Psoas muscle (tissue), 8 donors: ENCODE results near the gene PC. TPM values are rescaled to one million over a fixed set of nuclear protein-coding genes. Genes with fewer than 3 reads are reported as not detected.

Source experiments
- ATAC-seq, 4 donors: fragments of 200-7000 bp; cut with Tn5 transposase; one replicate each; pipeline ENCODE4 v1.9.1; 2020; ENCODE audit warnings: moderate library complexity in 3 of 4, mild to moderate bottlenecking in 2 of 4
- DNase-seq, 2 donors: peaks; one replicate each; pipeline ENCODE4 v3.0.0-alpha.2; 2020
- H3K27ac ChIP-seq: fragments of 200-600 bp; one replicate; pipeline ENCODE4 v1.8.0; 2022
- H3K27me3 ChIP-seq, 3 donors: fragments of 200-600 bp in 1 of 3; one replicate each; pipeline versions ENCODE4 v1.6.1 to v1.8.0; 2013 to 2022; ENCODE audit warnings: low read length in 2 of 3, mild to moderate bottlenecking in 2 of 3, moderate library complexity in 1 of 3; ENCODE audit not compliant: insufficient read depth in 3 of 3
- H3K36me3 ChIP-seq, 2 donors: fragments of 200-600 bp in 1 of 2; one replicate each; pipeline versions ENCODE4 v1.6.1 to v1.8.0; 2013 to 2022; ENCODE audit warnings: low read depth in 1 of 2, mild to moderate bottlenecking in 1 of 2, moderate library complexity in 1 of 2; ENCODE audit not compliant: insufficient read depth in 1 of 2
- H3K4me1 ChIP-seq: fragments of 200-600 bp; one replicate; pipeline ENCODE4 v1.8.0; 2022
- H3K4me3 ChIP-seq: fragments of 200-600 bp; one replicate; pipeline ENCODE4 v1.8.0; 2022; ENCODE audit warnings: mild to moderate bottlenecking
- H3K9me3 ChIP-seq: fragments of 200-600 bp; one replicate; pipeline ENCODE4 v1.8.0; 2022
- WGBS, 3 donors: extraction: QIAGEN DNeasy Blood & Tissue Kit; methylation state at CpG; one replicate each; pipeline versions ENCODE4 v1.1.6 to v1.1.7; 2013; 5-methylcytosine and 5-hydroxymethylcytosine counted together
- intact Hi-C, 2 donors: fragments of 100-400 bp; cut with DNase I; formaldehyde crosslinking; loops; one replicate each; pipeline versions ENCODE4 v1.11.0 to v1.14.2; 2022
- polyA plus RNA-seq, 3 donors: library from polyadenylated mRNA; stranded (reverse); fragments of 200-250 nt; gene quantifications; one replicate each; pipeline ENCODE4 v1.2.3, GENCODE V29; 2013
- total RNA-seq, 4 donors: library from RNA; stranded (reverse); fragmentation: NEBNext Ultra II Directional in 2 of 4; extraction: Animal tissue kit (Norgen Biotek cat#: 25700) in 2 of 4; gene quantifications; one replicate each; pipeline versions ENCODE4 v1.2.1 to v1.2.4, GENCODE V29; 2021 to 2023
- TF ChIP-seq, protein P1 (sequence below): fragments of 200-600 bp; IDR thresholded peaks from one replicate; pipeline ENCODE4 v1.8.0; 2022; ENCODE audit warnings: antibody characterized with exemption
- donor health status: healthy with polysubstance abuse.
- donor health status: DM: no; HTN: no; CAD: no; lungs with moderate emphysema.
- donor health status: Bipolar disorder and iron deficiency.
- donor health status: healthy.
- donor health status: DM: yes; HTN: yes; CAD: no.
- donor health status: DM: no; HTN: no; CAD: no.
- donor health status: DM: no; HTN: no; CAD: no.
- donor health status: DM: yes; HTN: yes; CAD: no.

The PC gene
- total and polyA plus RNA-seq, 7 donors, result 11.1 to 48.8 (median 18.3) TPM

DNA sequence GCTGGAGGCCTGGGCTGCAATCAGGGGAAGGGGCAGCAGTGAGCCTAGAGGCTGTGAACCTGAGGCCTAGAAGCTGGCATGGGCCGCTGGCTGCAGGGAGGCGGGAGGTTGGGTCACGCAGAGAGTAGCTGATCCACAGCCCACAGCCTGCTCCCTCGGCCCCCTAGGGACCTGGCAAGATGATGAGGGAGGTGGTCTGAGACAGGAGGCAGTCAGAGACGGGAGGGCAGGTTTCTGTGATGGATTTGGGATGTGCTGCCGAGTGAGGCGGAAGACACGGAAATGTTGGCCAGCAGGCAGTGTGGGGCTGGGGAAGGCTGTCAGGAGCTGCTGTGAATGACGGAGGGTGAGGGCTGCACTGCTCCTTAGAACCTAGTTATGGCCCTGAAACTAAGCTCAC lies 78.6 kb downstream of the PC start:
- TF ChIP-seq, protein P1, sequence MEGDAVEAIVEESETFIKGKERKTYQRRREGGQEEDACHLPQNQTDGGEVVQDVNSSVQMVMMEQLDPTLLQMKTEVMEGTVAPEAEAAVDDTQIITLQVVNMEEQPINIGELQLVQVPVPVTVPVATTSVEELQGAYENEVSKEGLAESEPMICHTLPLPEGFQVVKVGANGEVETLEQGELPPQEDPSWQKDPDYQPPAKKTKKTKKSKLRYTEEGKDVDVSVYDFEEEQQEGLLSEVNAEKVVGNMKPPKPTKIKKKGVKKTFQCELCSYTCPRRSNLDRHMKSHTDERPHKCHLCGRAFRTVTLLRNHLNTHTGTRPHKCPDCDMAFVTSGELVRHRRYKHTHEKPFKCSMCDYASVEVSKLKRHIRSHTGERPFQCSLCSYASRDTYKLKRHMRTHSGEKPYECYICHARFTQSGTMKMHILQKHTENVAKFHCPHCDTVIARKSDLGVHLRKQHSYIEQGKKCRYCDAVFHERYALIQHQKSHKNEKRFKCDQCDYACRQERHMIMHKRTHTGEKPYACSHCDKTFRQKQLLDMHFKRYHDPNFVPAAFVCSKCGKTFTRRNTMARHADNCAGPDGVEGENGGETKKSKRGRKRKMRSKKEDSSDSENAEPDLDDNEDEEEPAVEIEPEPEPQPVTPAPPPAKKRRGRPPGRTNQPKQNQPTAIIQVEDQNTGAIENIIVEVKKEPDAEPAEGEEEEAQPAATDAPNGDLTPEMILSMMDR, result no peak
- no peaks in the 10 kb centered on the region for H3K36me3 ChIP-seq
- no peak overlapping the region for H3K27ac ChIP-seq
- H3K27me3 ChIP-seq, result no peaks in the 10 kb centered on the region
- no peak overlapping the region for H3K4me3 ChIP-seq
- WGBS, 3 donors, result 92 to 98% (median 94%) methylated on average over 9 of the region's 9 CpGs
- intact Hi-C loops, result no loop called here
- peak in 1 of 2 donors; percentile 49 for DNase-seq
- no peak for ATAC-seq
- H3K4me1 ChIP-seq, result peaks cover 51% of the 10 kb centered on the region
- no peaks in the 10 kb centered on the region for H3K9me3 ChIP-seq

DNA sequence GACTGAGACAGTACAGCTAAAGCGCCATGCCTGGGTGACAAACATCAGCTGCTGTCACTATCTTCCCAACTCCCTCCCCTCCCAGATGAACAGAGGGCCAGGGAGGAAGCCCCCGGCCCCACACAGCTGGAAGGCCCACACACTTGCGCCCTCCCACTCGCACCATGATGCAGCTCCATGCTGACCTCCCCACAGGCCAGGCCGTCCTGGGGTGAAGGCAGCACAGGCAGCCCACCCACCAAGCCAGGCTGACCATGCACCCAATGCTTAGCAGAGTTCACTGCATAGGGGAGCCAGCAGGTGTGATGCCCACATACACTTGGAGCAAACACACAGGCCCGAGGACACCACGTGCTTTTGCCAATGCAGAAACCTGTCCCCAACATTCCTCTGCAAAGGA lies 79.2 kb downstream of the PC start:
- Histone ChIP-seq H3K4me3 (no peak overlapping the region), H3K27me3 (no peaks in the 10 kb centered on the region), H3K27ac (no peak overlapping the region), H3K9me3 (no peaks in the 10 kb centered on the region), H3K4me1 (peaks cover 51% of the 10 kb centered on the region), H3K36me3 (no peaks in the 10 kb centered on the region)
- intact Hi-C loops, result no loop called here
- WGBS, 3 donors, result 89 to 91% (median 89%) methylated on average over 7 of the region's 7 CpGs
- ATAC-seq, result no peak
- DNase-seq, result peak in 1 of 2 donors; percentile 20
- TF ChIP-seq, protein P1, result no peak

DNA sequence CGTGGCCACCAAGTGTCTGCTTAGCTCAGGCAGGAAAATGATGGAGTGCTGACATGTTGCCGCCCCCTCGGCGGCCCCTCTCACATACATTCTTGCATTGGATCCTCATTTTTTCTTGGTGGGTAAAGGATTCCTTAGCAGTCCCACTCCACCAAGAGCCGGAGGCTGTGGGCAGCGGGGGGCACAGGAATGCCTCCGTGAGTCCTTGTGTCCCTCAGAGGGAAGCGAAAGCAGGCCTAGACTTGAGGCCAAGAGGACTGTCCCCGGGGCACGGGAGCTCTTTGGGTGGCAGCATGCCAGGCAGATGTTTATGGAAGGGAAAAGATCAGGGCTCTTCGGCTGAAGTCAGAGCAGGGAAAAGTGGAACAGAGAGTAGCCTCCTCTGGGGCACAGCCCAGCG lies 79.7 kb downstream of the PC start:
- intact Hi-C loops, result no loop called here
- DNase-seq, result peak in 1 of 2 donors; percentile 54
- Histone ChIP-seq H3K36me3 (no peaks in the 10 kb centered on the region), H3K4me1 (peaks cover 45% of the 10 kb centered on the region), H3K4me3 (no peak overlapping the region), H3K27ac (no peak overlapping the region), H3K27me3 (no peaks in the 10 kb centered on the region), H3K9me3 (no peaks in the 10 kb centered on the region)
- WGBS, 3 donors, result 58 to 71% (median 63%) methylated on average over 12 of the region's 12 CpGs
- TF ChIP-seq, protein P1, result no peak
- no peak for ATAC-seq

DNA sequence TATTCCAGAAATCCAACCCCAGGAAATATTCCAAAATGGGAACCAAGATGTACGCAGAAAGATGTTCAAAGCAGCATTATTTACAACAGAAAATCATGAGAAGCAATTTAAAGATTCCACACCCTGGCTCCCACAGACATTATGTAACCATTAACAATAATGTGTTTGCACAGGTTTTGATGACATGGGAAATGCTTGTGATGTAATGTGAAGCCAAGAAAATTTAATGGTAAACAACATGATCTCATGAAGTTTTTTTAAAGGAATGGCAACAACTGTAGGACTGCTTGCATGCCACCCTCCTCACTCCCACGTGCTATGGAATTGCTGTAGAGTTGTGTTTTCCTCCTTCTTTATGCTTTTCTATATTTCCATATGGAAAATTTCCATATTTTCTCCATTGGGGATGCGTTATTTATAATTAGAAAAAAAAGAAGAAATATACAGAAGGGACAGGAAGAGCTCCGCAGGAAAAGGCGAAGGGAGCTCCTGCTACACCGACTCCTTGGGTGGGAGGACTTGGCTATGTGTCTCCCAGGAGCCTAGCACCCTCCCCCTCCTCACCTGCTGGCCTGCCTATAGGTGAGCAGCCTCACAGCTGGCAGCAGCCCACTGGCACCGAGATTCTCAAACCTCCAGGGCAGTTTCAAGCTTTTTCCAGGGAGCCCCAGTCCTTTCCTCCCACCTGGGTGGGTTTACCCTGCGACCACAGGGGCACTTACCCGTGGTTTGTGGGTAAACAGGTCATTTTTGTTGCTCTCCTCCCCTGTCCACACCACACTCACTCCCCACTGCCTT lies 80.4 kb downstream of the PC start:
- H3K4me3 ChIP-seq, result no peak overlapping the region
- peaks cover 38% of the 10 kb centered on the region for H3K4me1 ChIP-seq
- intact Hi-C loops, result no loop called here
- no peaks in the 10 kb centered on the region for H3K36me3 ChIP-seq
- no peaks in the 10 kb centered on the region for H3K27me3 ChIP-seq
- no peaks in the 10 kb centered on the region for H3K9me3 ChIP-seq
- TF ChIP-seq, protein P1, result no peak
- no peak for ATAC-seq
- H3K27ac ChIP-seq, result peak overlapping the region; percentile 66
- DNase-seq, result peak in 1 of 2 donors; percentile 20
- WGBS, 3 donors, result 83 to 86% (median 86%) methylated on average over 9 of the region's 9 CpGs
